Esophagus (tissue), 2 donors: Measurements from ENCODE around the gene CAMSAP2. TPM values are rescaled to one million over a fixed set of nuclear protein-coding genes. Genes with fewer than 3 reads are reported as not detected.
A peak's percentile ranks its signal among the peaks of the same experiment; 100 is the strongest.

Experiments
- H3K27ac ChIP-seq, 2 donors: one replicate each; pipeline ENCODE4 v1.5.1; 2013; ENCODE audit warnings: low read depth in 2 of 2, mild to moderate bottlenecking in 2 of 2, inconsistent platforms in 1 of 2, low read length in 1 of 2, moderate library complexity in 1 of 2
- H3K27me3 ChIP-seq, 2 donors: one replicate each; pipeline ENCODE4 v1.6.1; 2013; ENCODE audit warnings: low read length in 2 of 2, control low read depth in 1 of 2, mild to moderate bottlenecking in 1 of 2; ENCODE audit not compliant: insufficient read depth in 2 of 2, control insufficient read depth in 1 of 2
- H3K36me3 ChIP-seq, 2 donors: one replicate each; pipeline ENCODE4 v1.6.1; 2013; ENCODE audit warnings: low read length in 1 of 2; ENCODE audit not compliant: control insufficient read depth in 2 of 2, insufficient read depth in 2 of 2
- H3K4me1 ChIP-seq, 2 donors: one replicate each; pipeline ENCODE4 v1.6.1; 2013; ENCODE audit warnings: low read length in 1 of 2; ENCODE audit not compliant: control insufficient read depth in 2 of 2, insufficient read depth in 2 of 2
- H3K4me3 ChIP-seq, 2 donors: one replicate each; pipeline ENCODE4 v1.5.1; 2013; ENCODE audit warnings: low read length in 2 of 2, mild to moderate bottlenecking in 2 of 2, low read depth in 1 of 2, moderate library complexity in 1 of 2
- H3K9me3 ChIP-seq, 2 donors: one replicate each; pipeline ENCODE4 v1.6.1; 2013; ENCODE audit warnings: mild to moderate bottlenecking in 2 of 2, low read depth in 1 of 2, low read length in 1 of 2, moderate library complexity in 1 of 2; ENCODE audit not compliant: control insufficient read depth in 2 of 2, insufficient read depth in 1 of 2
- WGBS, 2 donors: extraction: QIAGEN DNeasy Blood & Tissue Kit; methylation state at CpG; one replicate each; pipeline ENCODE4 v1.1.7; 2013; 5-methylcytosine and 5-hydroxymethylcytosine counted together
- polyA plus RNA-seq, 2 donors: library from polyadenylated mRNA; stranded (reverse); fragments of 200-250 nt; gene quantifications; one replicate each; pipeline ENCODE4 v1.2.3, GENCODE V29; 2013
- donor health status: healthy with polysubstance abuse.
- donor health status: Bipolar disorder and iron deficiency.

Gene CAMSAP2
- polyA plus RNA-seq, 2 donors: 5.4 to 7.2 TPM

GRCh38 chr1:200885623-200886402 lies 147.1 kb downstream of the CAMSAP2 start:
- H3K4me3 ChIP-seq: no peak overlapping the region
- 83 to 86% methylated on average over 6 of the region's 6 CpGs for WGBS, 2 donors
- H3K27ac ChIP-seq: no peak overlapping the region
- H3K9me3 ChIP-seq: no peaks in the 10 kb centered on the region
- no peaks in the 10 kb centered on the region for H3K27me3 ChIP-seq
- H3K4me1 ChIP-seq: peaks cover 0 to 4% of the 10 kb centered on the region in 2 donors
- H3K36me3 ChIP-seq: no peaks in the 10 kb centered on the region

GRCh38 chr1:200886594-200886993 lies 147.9 kb downstream of the CAMSAP2 start:
- H3K27ac ChIP-seq: no peak overlapping the region
- 83 to 86% methylated on average over 2 of the region's 2 CpGs for WGBS, 2 donors
- H3K27me3 ChIP-seq: no peaks in the 10 kb centered on the region
- H3K4me3 ChIP-seq: no peak overlapping the region
- no peaks in the 10 kb centered on the region for H3K36me3 ChIP-seq
- H3K4me1 ChIP-seq: peaks cover 2 to 7% of the 10 kb centered on the region in 2 donors
- no peaks in the 10 kb centered on the region for H3K9me3 ChIP-seq

GRCh38 chr1:200887036-200887435 lies 148.3 kb downstream of the CAMSAP2 start:
- H3K4me1 ChIP-seq: peaks cover 4 to 11% of the 10 kb centered on the region in 2 donors
- no peaks in the 10 kb centered on the region for H3K27me3 ChIP-seq
- WGBS, 2 donors: 48 to 56% methylated on average over 11 of the region's 11 CpGs
- no peak overlapping the region for H3K4me3 ChIP-seq
- no peaks in the 10 kb centered on the region for H3K36me3 ChIP-seq
- no peaks in the 10 kb centered on the region for H3K9me3 ChIP-seq
- no peak overlapping the region for H3K27ac ChIP-seq

GRCh38 chr1:200887772-200888348 lies 149.2 kb downstream of the CAMSAP2 start:
- 77 to 78% methylated on average over 9 of the region's 9 CpGs for WGBS, 2 donors
- Histone ChIP-seq H3K9me3 (no peaks in the 10 kb centered on the region), H3K4me1 (peaks cover 4 to 11% of the 10 kb centered on the region in 2 donors), H3K36me3 (no peaks in the 10 kb centered on the region), H3K27ac (no peak overlapping the region), H3K27me3 (no peaks in the 10 kb centered on the region), H3K4me3 (no peak overlapping the region)

GRCh38 chr1:200888349-200888838 lies 149.7 kb downstream of the CAMSAP2 start:
- 68 to 69% methylated on average over 7 of the region's 7 CpGs for WGBS, 2 donors
- Histone ChIP-seq H3K36me3 (no peaks in the 10 kb centered on the region), H3K27me3 (no peaks in the 10 kb centered on the region), H3K27ac (no peak overlapping the region), H3K4me3 (no peak overlapping the region), H3K9me3 (no peaks in the 10 kb centered on the region), H3K4me1 (peaks cover 4 to 11% of the 10 kb centered on the region in 2 donors)

GRCh38 chr1:200889571-200889970 lies 150.9 kb downstream of the CAMSAP2 start:
- Histone ChIP-seq H3K27me3 (no peaks in the 10 kb centered on the region), H3K4me3 (no peak overlapping the region), H3K27ac (no peak overlapping the region), H3K9me3 (no peaks in the 10 kb centered on the region), H3K36me3 (no peaks in the 10 kb centered on the region), H3K4me1 (peaks cover 4 to 11% of the 10 kb centered on the region in 2 donors)
- 83 to 90% methylated on average over 2 of the region's 2 CpGs for WGBS, 2 donors

GRCh38 chr1:200890027-200890426 lies 151.3 kb downstream of the CAMSAP2 start:
- 93 to 94% methylated on average over 15 of the region's 15 CpGs for WGBS, 2 donors
- Histone ChIP-seq H3K4me1 (peaks cover 4 to 11% of the 10 kb centered on the region in 2 donors), H3K36me3 (no peaks in the 10 kb centered on the region), H3K27ac (no peak overlapping the region), H3K27me3 (no peaks in the 10 kb centered on the region), H3K4me3 (no peak overlapping the region), H3K9me3 (no peaks in the 10 kb centered on the region)

- H3K4me1 ChIP-seq: peaks cover 4 to 11% of the 10 kb centered on the region in 2 donors
- H3K27ac ChIP-seq: peak overlapping the region; percentile 9 to 28
- WGBS, 2 donors: 4 to 5% methylated on average over 64 to 72 of the region's 72 CpGs
- no peaks in the 10 kb centered on the region for H3K27me3 ChIP-seq
- H3K9me3 ChIP-seq: no peaks in the 10 kb centered on the region
- H3K4me3 ChIP-seq: peak overlapping the region; percentile 54 to 59
- H3K36me3 ChIP-seq: no peaks in the 10 kb centered on the region
Observed at GRCh38 chr1:200890818-200891773, 152.4 kb downstream of the CAMSAP2 start.

- Histone ChIP-seq H3K27ac (no peak overlapping the region), H3K4me1 (peaks cover 4 to 11% of the 10 kb centered on the region in 2 donors), H3K9me3 (no peaks in the 10 kb centered on the region), H3K4me3 (peak overlapping the region; percentile 54 to 59), H3K36me3 (no peaks in the 10 kb centered on the region), H3K27me3 (no peaks in the 10 kb centered on the region)
- 21 to 25% methylated on average over 8 of the region's 8 CpGs for WGBS, 2 donors
Observed at GRCh38 chr1:200891774-200892157, 153.1 kb downstream of the CAMSAP2 start.
